GM12878 (cell line): Measurements from ENCODE around the gene ARRB2. TPM values are rescaled to one million over a fixed set of nuclear protein-coding genes. Genes with fewer than 3 reads are reported as not detected.
"Not testable (repeated sequence)": the region's sequence is repeated elsewhere in the genome, so short reads cannot be mapped to it uniquely, and the experiment has no call there.

Experiments used
- ATAC-seq: fragments of 200-7000 bp; cut with Tn5 transposase; 3 replicates; pipeline ENCODE4 v1.9.1; 2020; ENCODE audit warnings: mild to moderate bottlenecking, moderate library complexity
- BruUV-seq: library from RNA; stranded (reverse); fragments of 400-500 nt; replicated peaks from 2 replicates; lab custom pipeline; 2021; lab: Mats Ljungman, UMichigan
- CTCF ChIA-PET: fragments of 300-600 bp; sonication (Branson Sonifier 250); formaldehyde crosslinking; extraction: SDS; loops from one replicate; lab custom pipeline; 2021; ENCODE audit warnings: inconsistent platforms; lab: Yijun Ruan, JAX
- POLR2A ChIA-PET: fragments of 350-600 bp; formaldehyde crosslinking; extraction: SDS; loops from one replicate; lab custom pipeline; 2021; ENCODE audit warnings: inconsistent platforms; lab: Charles Lee
- RAD21 ChIA-PET: fragments of 300-600 bp; sonication (Branson Sonifier 250); formaldehyde crosslinking; loops from one replicate; lab custom pipeline; 2023; ENCODE audit warnings: antibody characterized with exemption; ENCODE audit not compliant: unreplicated experiment; lab: Charles Lee
- SMC1A ChIA-PET: fragments of 300-600 bp; sonication (Branson Sonifier 250); formaldehyde crosslinking; loops from one replicate; lab custom pipeline; 2023; ENCODE audit not compliant: unreplicated experiment, uncharacterized antibody; lab: Charles Lee
- DNase-seq: peaks from one replicate; pipeline ENCODE4 v3.0.0-alpha.2; 2011; ENCODE audit warnings: low read depth, low spot score
- FAIRE-seq: peaks from 3 replicates; lab custom pipeline; 2011; peaks lifted over from hg19 to GRCh38; lab: Jason Lieb, UNC
- H2AFZ ChIP-seq: 2 replicates; pipeline ENCODE4 v1.6.0; 2011; ENCODE audit warnings: low read depth, low read length, control low read depth; ENCODE audit not compliant: control insufficient read depth
- H3K27ac ChIP-seq: 2 replicates; pipeline ENCODE4 v1.5.1; 2011; ENCODE audit warnings: control low read depth; ENCODE audit not compliant: control insufficient read depth, insufficient read depth
- H3K27me3 ChIP-seq, 2 experiments: replicated peaks in 1 of 2; 2 replicates each; pipeline versions ENCODE4 v1.6.0 to v1.6.1; 2011; ENCODE audit warnings: low read length in 1 of 2; ENCODE audit not compliant: control insufficient read depth in 2 of 2, insufficient read depth in 2 of 2
- H3K36me3 ChIP-seq, 2 experiments: 2 replicates each; pipeline ENCODE4 v1.5.1; 2011; ENCODE audit warnings: low read length in 1 of 2; ENCODE audit not compliant: control insufficient read depth in 2 of 2, insufficient read depth in 2 of 2
- H3K4me1 ChIP-seq: 2 replicates; pipeline ENCODE4 v1.6.1; 2011; ENCODE audit warnings: mild to moderate bottlenecking, low read length, moderate library complexity, mixed read lengths; ENCODE audit not compliant: control insufficient read depth, insufficient read depth
- H3K4me2 ChIP-seq: 2 replicates; pipeline ENCODE4 v1.6.0; 2011; ENCODE audit warnings: control low read depth; ENCODE audit not compliant: control insufficient read depth, insufficient read depth
- H3K4me3 ChIP-seq: fragments of 200-600 bp; sonication (generic); 2 replicates; pipeline ENCODE4 v1.5.1; 2016
- H3K79me2 ChIP-seq: 2 replicates; pipeline ENCODE4 v1.6.0; 2011; ENCODE audit warnings: low read length; ENCODE audit not compliant: control insufficient read depth, insufficient read depth
- H3K9ac ChIP-seq: 2 replicates; pipeline ENCODE4 v1.8.0; 2011; ENCODE audit warnings: low read length, control low read depth, mixed read lengths; ENCODE audit not compliant: control insufficient read depth, insufficient read depth
- H3K9me3 ChIP-seq: replicated peaks from 3 replicates; pipeline ENCODE4 v1.5.1; 2011; ENCODE audit warnings: mild to moderate bottlenecking, low read length; ENCODE audit not compliant: control insufficient read depth, insufficient read depth
- H4K20me1 ChIP-seq: 2 replicates; pipeline ENCODE4 v1.6.0; 2011; ENCODE audit not compliant: control insufficient read depth, insufficient read depth
- BCL3 ChIP-seq: IDR thresholded peaks from 2 replicates; pipeline ENCODE4 v1.6.1; 2011; ENCODE audit warnings: borderline replicate concordance, low read depth, mild to moderate bottlenecking, moderate library complexity, low read length; ENCODE audit not compliant: insufficient read depth, poor library complexity, severe bottlenecking
- LARP7 ChIP-seq: fragments of 450-650 bp; IDR thresholded peaks from 2 replicates; pipeline ENCODE4 v1.6.1; 2017; ENCODE audit warnings: mild to moderate bottlenecking
- NFYB ChIP-seq: IDR thresholded peaks from 2 replicates; pipeline ENCODE4 v1.6.1; 2011; ENCODE audit warnings: low read depth, mild to moderate bottlenecking, low read length, improper control_type of control experiment, moderate library complexity; ENCODE audit not compliant: insufficient read depth
- USF1 ChIP-seq: IDR thresholded peaks from 2 replicates; pipeline ENCODE4 v1.6.1; 2011; ENCODE audit warnings: borderline replicate concordance, low read depth, mild to moderate bottlenecking, moderate library complexity, mixed read lengths, low read length; ENCODE audit not compliant: insufficient read depth; ENCODE audit errors: extremely low read length
- WGBS: methylation state at CpG from one replicate; pipeline ENCODE4 v1.1.6; 2016; ENCODE audit warnings: low lambda C conversion rate; ENCODE audit not compliant: insufficient replicate concordance, insufficient coverage; ENCODE audit errors: missing lambda C conversion rate; 5-methylcytosine and 5-hydroxymethylcytosine counted together
- in situ Hi-C: fragments of 300-500 bp; cut with MboI; formaldehyde crosslinking; loops from 9 replicates; pipeline ENCODE4 v1.14.3; 2018; ENCODE audit warnings: mixed read lengths
- intact Hi-C: fragments of 100-400 bp; cut with micrococcal nuclease; formaldehyde crosslinking; loops from one replicate; pipeline ENCODE4 v1.14.2; 2022; ENCODE audit not compliant: unreplicated experiment
- polyA plus RNA-seq, 11 experiments: library from polyadenylated mRNA; depleted of rRNA in 4 of 11; unstranded in 6 of 11; stranded (reverse) in 5 of 11; fragments of >200 nt; fragmentation: Nextera tagmentation in 4 of 11; fragmentation: Illumina TruSeq in 1 of 11; extraction: Ambion mirVana in 4 of 11; extraction: Trizol in 1 of 11; gene quantifications; 1 replicate in 1 of 11; 2 replicates in 10 of 11; pipeline versions ENCODE4 v1.2.1 to v1.2.3, GENCODE V29; 2011 to 2016; ENCODE audit warnings: inconsistent platforms in 2 of 11, missing spikeins in 2 of 11, low read depth in 1 of 11
- total RNA-seq, 4 experiments: library from RNA; depleted of rRNA in 3 of 4; stranded (reverse); fragments of >200 nt in 3 of 4; fragmentation: Illumina TruSeq in 1 of 4; extraction: Trizol in 1 of 4; gene quantifications; 2 replicates each; pipeline versions ENCODE4 v1.2.1 to v1.2.3, GENCODE V29; 2013 to 2021

Gene ARRB2
- total and polyA plus RNA-seq, 10 of the 15 experiments (the other 5 are each of a cell fraction or from before 2014, with no cell fraction given) = 6.5 to 75.2 (median 43.1) TPM

- Histone ChIP-seq H4K20me1 (no peaks in the 10 kb centered on the region), H3K9ac (no peak overlapping the region), H3K79me2 (peaks cover 19% of the 10 kb centered on the region), H3K4me3 (no peak overlapping the region), H3K27me3 (no peaks in the 10 kb centered on the region), H3K4me1 (peaks cover 28% of the 10 kb centered on the region), H3K4me2 (no peak overlapping the region), H2AFZ (no peak overlapping the region), H3K36me3 (peaks cover 4 to 5% of the 10 kb centered on the region in 2 experiments; a peak in 3 of 4 replicates), H3K9me3 (no peaks in the 10 kb centered on the region; the same call in 2 of the 3 replicates), H3K27ac (no peak overlapping the region)
- WGBS = 97% methylated on average over 3 of the region's 3 CpGs
- SMC1A ChIA-PET = interaction anchor here (1.3 to 2.1 kb wide), 2 partner anchors 10 to 15 kb away, joined by 4 to 7 read pairs; no protein-coding TSS in a partner anchor
- intact Hi-C loops = loop anchor here (5.0 kb wide), 1 partner anchor 75 kb away; the partner anchor contains the start of genes GLTPD2 and VMO1
- TF ChIP-seq LARP7 (no peak), BCL3 (no peak), USF1 (no peak), NFYB (0 out of 2 replicates have a peak, but pooled peaks have one; percentile 9)
- ATAC-seq = no peak
- in situ Hi-C loops = loop anchor here (5.0 kb wide), 1 partner anchor 170 kb away; no protein-coding TSS in a partner anchor
- no peak for DNase-seq
- POLR2A ChIA-PET = interaction anchor here (0.9 to 3.9 kb wide), 4 partner anchors 10 to 108 kb away, joined by 3 to 23 read pairs (median 6); partner anchors contain the start of genes MED11 and PELP1
- CTCF ChIA-PET = interaction anchor here (1.8 kb wide), 1 partner anchor 191 kb away, joined by 5 read pairs; the partner anchor contains the start of gene CHRNE
- no peak for FAIRE-seq
- TSS peak; percentile 52 for BruUV-seq
- RAD21 ChIA-PET = interaction anchor here (1.1 kb wide), 1 partner anchor 20 kb away, joined by 3 read pairs; no protein-coding TSS in a partner anchor
Observed at GRCh38 chr17:4712526-4712925, 2.1 kb downstream of the ARRB2 start.

GRCh38 chr17:4714340-4715062, 4.1 kb downstream of the ARRB2 start:
- not testable (repeated sequence) for H3K9me3 ChIP-seq, FAIRE-seq, H3K27me3 ChIP-seq, BruUV-seq, ATAC-seq, H3K36me3 ChIP-seq, H4K20me1 ChIP-seq, DNase-seq, H3K4me3 ChIP-seq
- Histone ChIP-seq H3K4me2 (peak overlapping the region; percentile 71), H3K27ac (peak overlapping the region; percentile 56; the same call in 1 of the 2 replicates), H3K4me1 (peaks cover 28% of the 10 kb centered on the region), H2AFZ (peak overlapping the region; percentile 37; the same call in 1 of the 2 replicates), H3K9ac (peak overlapping the region; percentile 40; the same call in 1 of the 2 replicates), H3K79me2 (peaks cover 19% of the 10 kb centered on the region)
- ChIA-PET RAD21 (interaction anchor here (1.3 kb wide), 1 partner anchor 11 kb away, joined by 4 read pairs; no protein-coding TSS in a partner anchor), SMC1A (interaction anchor here (0.9 to 2.1 kb wide), 3 partner anchors 8 to 22 kb away, joined by 3 to 7 read pairs (median 3); no protein-coding TSS in a partner anchor), CTCF (interaction anchor here (0.6 to 1.2 kb wide), 5 partner anchors 7 to 110 kb away, joined by 3 to 4 read pairs (median 3); no protein-coding TSS in a partner anchor), POLR2A (interaction anchor here (1.0 kb wide), 1 partner anchor 162 kb away, joined by 3 read pairs; no protein-coding TSS in a partner anchor)
- 51% methylated on average over 7 of the region's 15 CpGs for WGBS
- intact Hi-C loops (loop anchor here (5.0 kb wide), 1 partner anchor 73 kb away; the partner anchor contains the start of genes GLTPD2 and VMO1), in situ Hi-C loops (loop anchor here (5.0 kb wide), 1 partner anchor 168 kb away; no protein-coding TSS in a partner anchor)
